Epithelial cell of esophagus (primary cell): ENCODE data around the gene PARP2.

Experiments
- DNase-seq: peaks from one replicate; pipeline ENCODE4 v3.0.0; 2010; ENCODE audit warnings: low read depth
- H3K4me3 ChIP-seq: 2 replicates; pipeline ENCODE4 v1.5.1; 2011; ENCODE audit warnings: mild to moderate bottlenecking, low read length, control low read depth
- TF ChIP-seq, protein P1 (sequence below): IDR thresholded peaks from 2 replicates; pipeline ENCODE4 v1.5.1; 2011; ENCODE audit warnings: low read depth, mild to moderate bottlenecking, low read length, control low read depth, inconsistent platforms; ENCODE audit not compliant: insufficient read depth; ENCODE audit errors: missing control alignments

PARP2 gene

DNA sequence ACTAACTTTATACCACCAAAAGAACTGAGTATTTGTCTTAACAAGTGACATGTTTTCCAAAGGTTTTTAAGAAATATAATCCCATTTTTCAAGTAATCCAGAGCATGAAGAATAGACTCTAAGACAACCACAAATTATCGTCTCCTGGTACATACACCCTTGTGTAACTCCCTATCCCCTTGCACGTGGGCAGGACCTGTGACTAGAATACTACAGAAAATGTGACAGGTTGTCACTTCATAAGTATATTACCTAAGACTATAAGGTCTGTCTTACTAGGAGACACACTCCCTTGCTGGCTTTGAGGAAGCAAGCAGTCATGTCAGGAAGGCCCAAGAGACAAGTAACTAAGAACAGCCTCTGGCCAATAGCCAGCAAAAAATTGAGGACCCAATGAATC, 29.4 kb upstream of the PARP2 start:
- TF ChIP-seq, protein P1, sequence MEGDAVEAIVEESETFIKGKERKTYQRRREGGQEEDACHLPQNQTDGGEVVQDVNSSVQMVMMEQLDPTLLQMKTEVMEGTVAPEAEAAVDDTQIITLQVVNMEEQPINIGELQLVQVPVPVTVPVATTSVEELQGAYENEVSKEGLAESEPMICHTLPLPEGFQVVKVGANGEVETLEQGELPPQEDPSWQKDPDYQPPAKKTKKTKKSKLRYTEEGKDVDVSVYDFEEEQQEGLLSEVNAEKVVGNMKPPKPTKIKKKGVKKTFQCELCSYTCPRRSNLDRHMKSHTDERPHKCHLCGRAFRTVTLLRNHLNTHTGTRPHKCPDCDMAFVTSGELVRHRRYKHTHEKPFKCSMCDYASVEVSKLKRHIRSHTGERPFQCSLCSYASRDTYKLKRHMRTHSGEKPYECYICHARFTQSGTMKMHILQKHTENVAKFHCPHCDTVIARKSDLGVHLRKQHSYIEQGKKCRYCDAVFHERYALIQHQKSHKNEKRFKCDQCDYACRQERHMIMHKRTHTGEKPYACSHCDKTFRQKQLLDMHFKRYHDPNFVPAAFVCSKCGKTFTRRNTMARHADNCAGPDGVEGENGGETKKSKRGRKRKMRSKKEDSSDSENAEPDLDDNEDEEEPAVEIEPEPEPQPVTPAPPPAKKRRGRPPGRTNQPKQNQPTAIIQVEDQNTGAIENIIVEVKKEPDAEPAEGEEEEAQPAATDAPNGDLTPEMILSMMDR, result no peak
- no peak for DNase-seq
- no peak overlapping the region for H3K4me3 ChIP-seq

DNA sequence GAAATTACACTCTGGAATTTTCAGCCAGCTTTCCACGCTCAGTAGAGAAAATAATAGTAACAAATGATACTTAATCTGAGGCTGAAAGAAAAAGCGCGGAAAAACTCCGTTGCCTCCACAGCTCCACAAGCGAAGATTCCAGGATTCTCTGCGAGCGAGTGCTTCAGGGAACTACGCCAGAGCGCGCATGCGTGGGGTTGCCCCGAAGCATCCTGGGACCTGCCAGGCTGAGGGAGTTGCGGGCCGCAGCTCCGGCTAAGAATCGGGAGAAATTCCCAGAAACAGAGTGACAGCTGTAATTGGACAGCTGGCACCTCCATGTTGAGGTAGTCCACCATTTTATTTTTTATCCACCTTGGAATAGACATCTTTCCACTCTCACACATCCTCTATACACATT, 25.7 kb upstream of the PARP2 start:
- DNase-seq, result no peak
- TF ChIP-seq, protein P1, result no peak
- no peak overlapping the region for H3K4me3 ChIP-seq

DNA sequence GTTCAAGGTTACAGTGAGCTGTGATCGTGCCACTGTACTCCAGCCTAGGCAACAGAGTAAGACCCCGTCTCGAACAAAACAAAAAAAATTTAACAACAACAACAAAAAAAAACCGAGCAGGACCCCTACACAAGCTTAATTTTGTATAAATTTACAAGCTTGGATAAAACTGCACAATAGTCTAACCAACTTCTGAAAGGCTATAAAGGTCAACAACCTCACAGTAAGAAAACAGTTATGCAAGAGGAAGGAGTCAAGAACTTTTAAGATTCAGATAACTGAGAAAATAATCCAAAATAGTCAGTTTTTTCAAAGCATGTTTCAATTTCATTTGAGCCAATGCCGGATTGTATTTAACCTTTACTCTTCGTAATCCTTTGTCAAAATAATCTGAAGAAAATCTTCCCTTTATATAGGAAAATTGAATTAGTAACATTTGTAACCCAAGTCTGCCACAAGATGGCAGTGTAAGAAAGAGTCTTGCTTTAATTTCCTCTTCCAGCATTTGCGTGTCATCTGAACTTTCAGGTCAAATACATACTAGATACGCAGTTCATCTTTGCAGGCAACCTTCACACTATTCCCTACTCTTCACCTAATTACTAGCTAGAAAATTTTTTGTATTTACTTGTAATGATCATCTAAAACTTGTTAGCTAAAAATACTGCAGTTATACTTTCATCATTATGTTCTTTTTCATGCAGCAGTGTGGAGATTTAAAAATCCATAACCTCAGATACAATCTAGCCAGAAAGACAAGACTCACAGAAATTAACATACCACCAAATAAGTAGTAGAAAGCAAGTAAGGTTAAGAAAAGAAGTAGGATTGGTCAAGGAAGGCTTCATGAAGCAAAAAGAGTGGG, 16.2 kb upstream of the PARP2 start:
- peak; percentile 71 for DNase-seq
- TF ChIP-seq, protein P1, result peak; percentile 60
- H3K4me3 ChIP-seq, result no peak overlapping the region

DNA sequence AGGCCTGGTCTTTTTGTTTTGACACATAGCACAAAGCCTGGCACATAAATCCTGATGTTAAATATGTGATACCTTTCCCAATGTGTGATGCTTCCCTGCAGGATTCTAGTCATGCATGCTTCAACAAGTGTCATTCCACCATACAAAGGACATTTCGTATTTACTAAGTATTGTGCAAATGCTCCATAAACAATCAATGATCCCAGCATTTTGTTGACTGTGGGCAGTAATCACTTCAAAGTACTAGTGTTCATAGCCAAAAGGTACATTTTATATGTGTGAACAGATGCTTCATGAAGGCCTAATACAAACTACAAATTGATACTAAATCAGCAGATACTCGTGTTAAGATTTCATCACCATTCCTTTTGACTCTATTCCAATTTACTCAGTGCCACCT, 14.7 kb upstream of the PARP2 start:
- TF ChIP-seq, protein P1, result no peak
- H3K4me3 ChIP-seq, result no peak overlapping the region
- DNase-seq, result peak; percentile 7

DNA sequence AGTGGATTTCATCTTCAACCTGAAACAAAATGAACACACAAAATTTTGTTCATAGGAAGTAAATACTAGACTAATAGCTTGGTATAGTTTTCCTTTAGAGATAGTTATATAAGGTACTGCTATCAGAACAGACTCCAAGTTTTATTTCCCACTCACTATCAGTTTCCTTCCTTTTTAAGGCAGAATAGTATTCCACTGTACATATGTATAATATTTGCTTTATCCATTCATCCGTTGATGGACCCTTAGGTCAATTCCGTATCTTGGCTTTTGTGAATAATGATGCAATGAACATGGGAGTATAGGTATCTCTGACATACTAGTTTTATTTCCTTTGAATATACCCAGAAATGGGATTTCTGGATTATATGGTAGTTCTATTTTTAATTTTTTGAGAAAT, 14.1 kb upstream of the PARP2 start:
- TF ChIP-seq, protein P1, result no peak
- DNase-seq, result no peak
- H3K4me3 ChIP-seq, result no peak overlapping the region

DNA sequence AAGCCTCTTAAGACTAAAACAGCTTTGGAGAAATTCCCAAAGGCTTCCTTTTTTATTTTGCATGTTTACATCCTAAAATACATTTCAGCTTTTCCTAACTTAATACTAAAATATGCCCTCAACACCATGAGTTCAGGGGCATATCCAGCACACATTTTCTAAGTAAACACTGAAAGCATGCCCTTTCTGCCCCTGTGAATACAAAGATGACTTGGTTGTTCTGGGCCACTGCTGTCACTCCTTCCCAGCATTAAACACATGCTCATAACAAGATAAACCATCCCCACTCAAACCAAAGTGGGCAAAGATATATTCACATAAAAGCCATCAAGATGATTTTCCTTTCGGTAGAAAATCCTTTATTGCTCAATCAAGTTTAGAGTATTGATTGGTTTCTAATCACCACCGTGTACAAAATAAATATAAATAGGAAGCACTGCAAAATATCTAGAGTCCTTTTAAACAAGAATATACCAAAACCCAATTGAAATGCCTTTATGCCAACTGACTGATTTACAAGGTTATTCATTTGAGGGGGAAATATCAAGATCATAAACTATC, 12.3 kb upstream of the PARP2 start:
- no peak for DNase-seq
- TF ChIP-seq, protein P1, result no peak
- H3K4me3 ChIP-seq, result no peak overlapping the region
